Stimulated activated CD4-positive, alpha-beta T cell treated with anti-CD3 and anti-CD28 coated beads, Interleukin-2, amount 100 ng/mL, for 48 hours (primary cell): ENCODE results near the gene CCDC116.
"Not testable (repeated sequence)": the region's sequence is repeated elsewhere in the genome, so short reads cannot be mapped to it uniquely, and the experiment has no call there.

Source experiments
- DNase-seq, 2 donors: peaks; one replicate each; pipeline ENCODE4 v3.0.0-alpha.2; 2020

Gene CCDC116

DNA sequence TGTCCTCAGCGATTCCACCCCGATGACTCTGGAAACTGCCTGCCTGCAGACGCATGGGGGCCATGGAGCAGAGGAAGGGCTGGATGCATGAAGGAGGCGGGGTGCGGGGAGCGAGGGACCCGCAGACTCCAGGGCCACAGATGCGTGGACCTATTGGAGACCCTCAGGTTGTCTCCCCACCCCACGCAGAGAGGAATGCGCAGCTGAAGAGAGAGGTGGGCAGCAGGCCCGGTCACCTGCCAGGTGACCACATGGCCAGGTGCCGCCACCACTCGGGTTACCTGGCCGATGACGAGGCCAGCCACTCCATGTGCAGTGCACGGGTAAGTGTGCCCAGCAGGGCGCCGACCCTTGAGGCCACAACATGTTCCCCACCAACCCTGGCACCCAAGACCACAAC is 371 bp downstream of the CCDC116 start:
- DNase-seq: no peak

DNA sequence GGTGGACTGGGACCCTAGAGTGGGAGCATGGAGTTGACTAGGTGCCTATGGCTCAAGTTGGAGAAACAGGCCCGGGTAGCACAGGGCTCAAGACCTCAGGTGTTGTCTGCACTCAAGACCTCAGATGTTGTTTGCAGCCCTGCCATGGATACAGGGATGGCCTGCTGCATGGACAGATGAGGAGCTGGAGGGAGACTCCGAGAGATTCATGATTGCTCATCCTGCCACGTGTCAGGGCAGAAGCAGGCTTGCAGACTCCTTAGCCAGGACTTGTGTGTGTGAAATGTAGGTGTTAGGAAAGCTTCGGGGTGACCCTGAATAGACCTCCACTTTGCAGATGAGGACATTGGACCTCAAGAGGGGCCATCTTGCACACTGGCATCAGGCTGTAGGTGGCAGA is 921 bp downstream of the CCDC116 start:
- no peak for DNase-seq

DNA sequence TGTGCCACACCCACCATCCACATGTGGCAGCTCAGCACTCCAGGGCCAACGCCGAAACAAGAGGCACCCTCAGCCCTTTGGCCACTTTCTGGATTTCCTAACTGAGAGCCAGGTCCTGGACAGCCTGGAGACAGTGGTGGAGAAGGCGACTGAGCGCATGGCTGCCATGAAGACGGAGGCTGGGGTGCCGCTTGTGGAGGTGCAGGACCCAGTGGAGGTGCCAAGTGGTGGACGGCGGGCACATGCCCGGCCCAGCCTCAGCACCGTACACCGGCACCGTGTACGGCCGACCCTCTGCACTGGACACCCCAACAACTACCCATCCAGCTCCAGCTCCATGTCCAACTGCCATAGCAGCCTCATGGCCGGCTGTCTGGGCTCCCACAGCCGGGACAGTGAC is 1.5 kb downstream of the CCDC116 start:
- DNase-seq: no peak

GRCh38 chr22:21634844-21635243 is 2.3 kb downstream of the CCDC116 start:
- DNase-seq: no peak

- DNase-seq: no peak
Observed at GRCh38 chr22:21635771-21636510, 3.4 kb downstream of the CCDC116 start.

- DNase-seq: no peak
Observed at GRCh38 chr22:21636629-21637218, 4.2 kb downstream of the CCDC116 start.

GRCh38 chr22:21637450-21637849 is 4.9 kb downstream of the CCDC116 start:
- not testable (repeated sequence) for DNase-seq

DNA sequence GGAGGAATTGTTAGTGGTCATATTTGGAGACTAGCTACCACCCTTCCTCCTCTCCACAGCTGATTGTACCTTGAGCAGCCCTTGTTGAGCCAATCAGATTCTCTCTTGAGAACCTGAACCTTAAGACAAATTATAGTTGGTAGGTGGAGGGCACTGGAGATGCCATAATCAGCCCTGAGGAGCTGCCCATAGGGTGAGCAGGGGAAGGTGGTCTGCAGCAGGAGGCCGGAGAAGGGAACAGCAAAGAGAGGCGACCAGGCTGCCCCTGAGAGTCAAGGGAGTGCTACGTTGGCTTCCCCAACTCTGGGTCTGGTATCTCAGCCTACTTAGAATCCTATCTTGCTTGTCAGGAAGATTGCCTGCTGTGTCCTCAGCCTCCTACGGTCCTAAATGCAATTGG is 6.8 kb downstream of the CCDC116 start:
- DNase-seq: no peak

- DNase-seq: no peak
Observed at GRCh38 chr22:21640810-21641209, 8.2 kb downstream of the CCDC116 start.

- DNase-seq: no peak
Observed at GRCh38 chr22:21641417-21641788, 8.8 kb downstream of the CCDC116 start.

GRCh38 chr22:21641789-21642583 is 9.4 kb downstream of the CCDC116 start, which contains the start of gene SDF2L1:
TSS of gene SDF2L1 (plus strand) at chr22:21642302. CDS start at chr22:21642337, 35 bp downstream.
- peak; percentile 97 for DNase-seq

- DNase-seq: peak; percentile 58 to 63
Observed at GRCh38 chr22:21642584-21643448, 10.3 kb downstream of the CCDC116 start.

- no peak for DNase-seq
Observed at GRCh38 chr22:21643533-21644357, 11.2 kb downstream of the CCDC116 start.

DNA sequence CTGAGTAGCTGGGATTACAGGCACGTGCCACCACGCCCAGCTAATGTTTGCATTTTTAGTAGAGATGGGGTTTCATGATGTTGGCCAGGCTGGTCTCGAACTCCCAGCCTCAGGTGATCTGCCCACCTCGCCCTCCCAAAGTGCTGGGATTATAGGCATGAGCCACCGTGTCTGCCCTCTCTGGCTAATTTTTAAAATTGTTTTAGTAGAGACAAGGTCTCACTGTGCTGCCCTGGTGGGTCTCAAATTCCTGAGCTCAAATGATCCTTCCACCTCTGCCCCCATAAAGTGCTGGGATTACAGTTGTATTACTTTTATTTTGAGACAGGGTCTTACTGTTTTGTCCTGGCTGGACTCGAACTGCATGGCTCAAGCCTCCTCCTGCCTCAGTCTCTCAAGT is 13.0 kb downstream of the CCDC116 start:
- not testable (repeated sequence) for DNase-seq

- peak; percentile 59 to 64 for DNase-seq
Observed at GRCh38 chr22:21646608-21647590, 14.3 kb downstream of the CCDC116 start.

GRCh38 chr22:21650280-21650679 is 17.7 kb downstream of the CCDC116 start:
- DNase-seq: no peak

- no peak for DNase-seq
Observed at GRCh38 chr22:21650823-21651520, 18.4 kb downstream of the CCDC116 start.

DNA sequence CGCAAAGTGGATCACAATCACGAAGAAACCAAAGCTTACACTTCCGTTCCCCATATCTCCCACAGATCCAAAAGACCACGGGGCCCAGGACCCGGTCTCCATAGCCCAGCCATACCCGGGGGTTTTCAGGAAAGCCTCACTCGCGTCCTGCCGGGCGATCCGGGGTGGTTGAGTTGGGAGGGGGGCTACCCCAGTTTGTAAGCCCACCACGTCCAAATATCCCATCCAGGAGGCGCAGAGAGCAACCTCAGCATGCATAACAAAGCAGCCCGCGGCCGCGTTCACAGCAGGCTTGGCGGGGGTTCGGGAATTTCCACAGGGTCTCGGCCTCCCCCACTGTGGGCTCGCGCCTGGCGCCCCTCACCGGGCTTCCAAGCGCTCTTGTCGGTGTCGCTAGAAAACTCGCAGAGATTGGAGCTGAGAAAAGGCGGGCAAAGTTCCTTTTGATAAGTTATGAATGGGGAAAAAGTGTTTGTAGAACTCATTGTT is 19.0 kb downstream of the CCDC116 start:
- DNase-seq: no peak

DNA sequence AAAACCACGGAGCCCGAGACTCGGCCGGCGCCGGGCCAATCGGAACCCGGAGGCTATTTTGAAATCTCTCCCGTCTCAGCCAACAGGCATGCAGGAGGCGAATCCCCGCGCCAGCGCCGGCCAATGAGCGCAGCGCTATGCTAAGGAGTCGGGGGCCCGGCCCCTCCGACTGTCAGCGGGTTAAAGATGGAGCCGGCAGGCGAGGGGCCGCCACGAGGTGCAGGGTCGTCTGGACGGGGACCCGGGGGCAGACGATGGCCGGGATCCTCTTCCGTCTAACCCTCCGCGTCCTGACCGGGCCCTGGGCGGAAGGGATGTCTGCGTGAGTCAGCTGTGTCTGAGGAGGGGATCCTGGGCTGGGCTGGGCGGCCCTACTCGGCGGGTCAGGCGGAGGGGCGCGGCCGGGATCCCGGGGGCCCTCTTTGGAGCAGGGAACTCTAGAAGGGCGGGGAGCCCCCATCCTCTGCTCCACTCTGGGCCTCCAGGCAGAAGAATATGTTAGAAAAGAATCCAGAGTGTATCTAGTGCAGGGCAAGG is 19.5 kb downstream of the CCDC116 start:
- DNase-seq: peak; percentile 84 to 85
